HCT116 (cell line): ENCODE results near the gene RMND1. TPM values are rescaled to one million over a fixed set of nuclear protein-coding genes. Genes with fewer than 3 reads are reported as not detected.
A peak's percentile ranks its signal among the peaks of the same experiment; 100 is the strongest.

Experiments
- ATAC-seq: fragments of 200-7000 bp; cut with Tn5 transposase; 2 replicates; pipeline ENCODE4 v1.9.1; 2020; ENCODE audit warnings: mild to moderate bottlenecking, moderate library complexity
- BruUV-seq: library from RNA; stranded (reverse); fragments of 400-500 nt; replicated peaks from 2 replicates; lab custom pipeline; 2021; lab: Mats Ljungman, UMichigan
- CTCF ChIA-PET: fragments of 300-600 bp; sonication (Branson Sonifier 250); formaldehyde crosslinking; loops from one replicate; lab custom pipeline; 2021; ENCODE audit warnings: antibody characterized with exemption; lab: Charles Lee
- POLR2A ChIA-PET: fragments of 300-600, 350-600 bp; sonication (Branson Sonifier 250); formaldehyde crosslinking; loops from one replicate; lab custom pipeline; 2021; ENCODE audit warnings: antibody characterized with exemption; lab: Charles Lee
- RAD21 ChIA-PET, 2 experiments: fragments of 300-600 bp; sonication (Branson Sonifier 250); formaldehyde crosslinking; loops; one replicate each; lab custom pipeline; 2023; ENCODE audit warnings: low total read pairs in 2 of 2; ENCODE audit not compliant: uncharacterized antibody in 2 of 2, unreplicated experiment in 2 of 2, low non-redundant PET in 1 of 2; lab: Charles Lee
- DNase-seq: peaks from one replicate; pipeline ENCODE4 v3.0.0-alpha.2; 2010; ENCODE audit warnings: low read depth, low spot score
- H2AFZ ChIP-seq: fragments of 200-600 bp; shearing (Covaris generic), sonication (generic); 2 replicates; pipeline ENCODE4 v1.6.1; 2017; ENCODE audit warnings: low read depth, mixed run types, mixed read lengths, antibody characterized with exemption, low read length; ENCODE audit not compliant: poor library complexity, severe bottlenecking
- H3K27ac ChIP-seq: 2 replicates; pipeline ENCODE4 v1.5.1; 2012; ENCODE audit warnings: low read depth, low read length
- H3K27me3 ChIP-seq: fragments of 200-600 bp; sonication (generic); 2 replicates; pipeline ENCODE4 v1.6.1; 2016; ENCODE audit warnings: mixed run types, low read length, mixed read lengths; ENCODE audit not compliant: insufficient read depth
- H3K36me3 ChIP-seq, 2 experiments: fragments of 200-500 bp in 1 of 2; fragments of 200-600 bp in 1 of 2; sonication (Bioruptor generic) in 1 of 2; sonication (generic) in 1 of 2; 2 replicates each; pipeline versions ENCODE4 v1.5.1 to v1.6.1; 2014 to 2016; ENCODE audit warnings: low read length in 2 of 2, inconsistent platforms in 1 of 2, mixed read lengths in 1 of 2, mixed run types in 1 of 2; ENCODE audit not compliant: insufficient read depth in 2 of 2, control insufficient read depth in 1 of 2
- H3K4me1 ChIP-seq, 2 experiments: fragments of 200-600 bp in 1 of 2; sonication (generic) in 1 of 2; 2 replicates each; pipeline versions ENCODE4 v1.5.1 to v1.6.1; 2012 to 2017; ENCODE audit warnings: low read length in 2 of 2, inconsistent platforms in 1 of 2, mild to moderate bottlenecking in 1 of 2, mixed read lengths in 1 of 2, mixed run types in 1 of 2, moderate library complexity in 1 of 2; ENCODE audit not compliant: insufficient read depth in 2 of 2, control insufficient read depth in 1 of 2
- H3K4me2 ChIP-seq: fragments of 200-600 bp; sonication (generic); 2 replicates; pipeline ENCODE4 v1.6.1; 2017; ENCODE audit warnings: mixed run types, low read length, mixed read lengths
- H3K4me3 ChIP-seq, 2 experiments: fragments of 200-600 bp in 1 of 2; sonication (generic) in 1 of 2; replicated peaks in 1 of 2; 2 replicates each; pipeline ENCODE4 v1.5.1; 2011 to 2016; ENCODE audit warnings: low read length in 2 of 2, control low read depth in 1 of 2, low read depth in 1 of 2, mild to moderate bottlenecking in 1 of 2, mixed read lengths in 1 of 2, mixed run types in 1 of 2
- H3K79me2 ChIP-seq: fragments of 200-600 bp; sonication (generic); 2 replicates; pipeline ENCODE4 v1.6.1; 2017; ENCODE audit warnings: mild to moderate bottlenecking, mixed run types, low read length, moderate library complexity, mixed read lengths; ENCODE audit not compliant: insufficient read depth
- H3K9ac ChIP-seq: fragments of 200-600 bp; sonication (generic); 2 replicates; pipeline ENCODE4 v1.6.1; 2016; ENCODE audit warnings: low read length, mixed read lengths
- H3K9me2 ChIP-seq: fragments of 200-600 bp; sonication (generic), shearing (Covaris generic); 2 replicates; pipeline ENCODE4 v1.6.1; 2017; ENCODE audit warnings: mixed run types, mild to moderate bottlenecking, moderate library complexity; ENCODE audit not compliant: insufficient read depth
- H3K9me3 ChIP-seq, 2 experiments: fragments of 200-500 bp in 1 of 2; fragments of 200-600 bp in 1 of 2; sonication (Bioruptor generic) in 1 of 2; sonication (generic) in 1 of 2; 2 replicates each; pipeline ENCODE4 v1.6.1; 2014 to 2017; ENCODE audit warnings: low read length in 2 of 2, mixed read lengths in 2 of 2, inconsistent platforms in 1 of 2, low read depth in 1 of 2, mild to moderate bottlenecking in 1 of 2, mixed run types in 1 of 2, moderate library complexity in 1 of 2; ENCODE audit not compliant: control insufficient read depth in 1 of 2, insufficient read depth in 1 of 2
- H4K20me1 ChIP-seq: fragments of 200-600 bp; sonication (generic), shearing (Covaris generic); 2 replicates; pipeline ENCODE4 v1.6.1; 2017; ENCODE audit warnings: mixed run types, mild to moderate bottlenecking, moderate library complexity; ENCODE audit not compliant: insufficient read depth
- CBX3 ChIP-seq: IDR thresholded peaks from 2 replicates; pipeline ENCODE4 v1.6.1; 2012; ENCODE audit warnings: low read depth
- CTCF ChIP-seq, 3 experiments: fragments of 200-600 bp in 1 of 3; sonication (generic) in 1 of 3; IDR thresholded peaks in 2 of 3; conservative IDR thresholded peaks in 1 of 3; 2 replicates each; pipeline ENCODE4 v1.5.1; 2012 to 2017; ENCODE audit warnings: low read depth in 2 of 3, low read length in 2 of 3, antibody characterized with exemption in 1 of 3, borderline replicate concordance in 1 of 3, control low read depth in 1 of 3, mild to moderate bottlenecking in 1 of 3, mixed read lengths in 1 of 3, mixed run types in 1 of 3, moderate library complexity in 1 of 3; ENCODE audit not compliant: insufficient read depth in 1 of 3
- EGR1 ChIP-seq: IDR thresholded peaks from 2 replicates; pipeline ENCODE4 v1.6.1; 2012; ENCODE audit warnings: low read depth
- ELF1 ChIP-seq: IDR thresholded peaks from 2 replicates; pipeline ENCODE4 v1.6.1; 2012; ENCODE audit warnings: low read depth, borderline replicate concordance
- EZH2 ChIP-seq: fragments of 200-600 bp; sonication (generic); IDR thresholded peaks from 2 replicates; pipeline ENCODE4 v1.6.1; 2017; ENCODE audit warnings: antibody characterized with exemption, mixed run types
- EZH2phosphoT487 ChIP-seq: fragments of 200-600 bp; IDR thresholded peaks from 2 replicates; pipeline ENCODE4 v1.6.1; 2018; ENCODE audit warnings: antibody characterized with exemption, borderline replicate concordance
- FOSL1 ChIP-seq: IDR thresholded peaks from 2 replicates; pipeline ENCODE4 v1.6.1; 2012; ENCODE audit warnings: low read depth
- JUND ChIP-seq: IDR thresholded peaks from 2 replicates; pipeline ENCODE4 v1.6.1; 2012
- POLR2AphosphoS5 ChIP-seq: IDR thresholded peaks from 2 replicates; pipeline ENCODE4 v1.6.1; 2011; ENCODE audit warnings: mild to moderate bottlenecking, low read depth, low read length, moderate library complexity
- RAD21 ChIP-seq: IDR thresholded peaks from 2 replicates; pipeline ENCODE4 v1.6.1; 2012; ENCODE audit warnings: low read depth, mild to moderate bottlenecking
- SIN3A ChIP-seq: IDR thresholded peaks from 2 replicates; pipeline ENCODE4 v1.6.1; 2012; ENCODE audit warnings: low read depth
- SP1 ChIP-seq: IDR thresholded peaks from 2 replicates; pipeline ENCODE4 v1.6.1; 2012; ENCODE audit warnings: low read depth
- SRF ChIP-seq: IDR thresholded peaks from 2 replicates; pipeline ENCODE4 v1.6.1; 2012; ENCODE audit warnings: low read depth
- TCF7L2 ChIP-seq: IDR thresholded peaks from 2 replicates; pipeline ENCODE4 v1.7.0; 2011; ENCODE audit warnings: borderline replicate concordance, inconsistent platforms; ENCODE audit not compliant: insufficient read depth, insufficient read length; ENCODE audit errors: extremely low read depth
- YY1 ChIP-seq: IDR thresholded peaks from 2 replicates; pipeline ENCODE4 v1.6.1; 2011; ENCODE audit warnings: low read length, low read depth, moderate library complexity, mild to moderate bottlenecking; ENCODE audit not compliant: insufficient replicate concordance; ENCODE audit errors: extremely low read depth
- ZFX ChIP-seq: fragments of 450-650 bp; IDR thresholded peaks from 2 replicates; pipeline ENCODE4 v1.6.1; 2017
- intact Hi-C: fragments of 100-400 bp; cut with micrococcal nuclease; formaldehyde crosslinking; loops from 2 replicates; pipeline ENCODE4 v1.10.0; 2022
- total RNA-seq: library from RNA; stranded (reverse); gene quantifications from one replicate; pipeline ENCODE4 v1.2.1, GENCODE V29; 2021; ENCODE audit not compliant: unreplicated experiment
- TF ChIP-seq, protein P1 (sequence below): IDR thresholded peaks from 2 replicates; pipeline ENCODE4 v1.6.1; 2012
- TF ChIP-seq, protein P2 (sequence below): IDR thresholded peaks from 2 replicates; pipeline ENCODE4 v1.6.1; 2011; ENCODE audit warnings: mild to moderate bottlenecking, low read length, moderate library complexity; ENCODE audit not compliant: insufficient replicate concordance; ENCODE audit errors: extremely low read depth

The RMND1 gene
- total RNA-seq, 1 experiment from 2014 or later, result 28.0 TPM

DNA sequence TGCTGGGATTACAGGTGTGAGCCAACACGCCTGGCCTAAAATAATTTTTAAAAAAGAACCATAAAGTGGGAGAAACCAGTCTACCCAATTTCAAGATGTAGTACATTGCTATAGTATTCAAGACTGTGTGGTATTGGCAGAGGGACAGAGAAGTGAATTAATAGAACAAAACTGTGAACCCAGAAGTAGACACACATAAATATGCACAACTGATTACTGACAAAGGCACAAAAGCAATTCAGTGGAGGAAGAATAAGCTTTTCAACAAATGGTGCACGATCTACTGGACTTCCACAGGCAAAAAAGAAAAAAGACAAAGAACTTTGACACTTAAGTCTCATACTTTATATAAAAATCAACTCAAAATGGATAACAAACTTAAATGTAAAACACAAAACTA lies 76.1 kb downstream of the RMND1 start:
- DNase-seq, result no peak
- intact Hi-C loops, result no loop called here
- H3K4me2 ChIP-seq, result peak overlapping the region; percentile 76; the same call in 1 of the 2 replicates
- ATAC-seq, result no peak
- peaks cover 73% of the 10 kb centered on the region for H3K79me2 ChIP-seq
- H4K20me1 ChIP-seq, result no peaks in the 10 kb centered on the region
- no peaks in the 10 kb centered on the region for H3K27me3 ChIP-seq
- BruUV-seq, result no TSS peak
- H3K4me3 ChIP-seq, result no peak overlapping the region
- ChIA-PET POLR2A (interaction anchor here (2.5 kb wide), 1 partner anchor 14 kb away, joined by 8 read pairs; no protein-coding TSS in a partner anchor), CTCF (no interaction called here), RAD21 (no interaction called here)
- no peak for TF ChIP-seq TCF7L2
- no peak for TF ChIP-seq EZH2
- TF ChIP-seq SRF, result no peak
- TF ChIP-seq CTCF (IDR thresholded peaks at IDR 0.05 in 2 of 3, conservative IDR thresholded peaks at IDR 0.05 in 1 of 3; ENCODE audit: borderline replicate concordance in 1 of 3, insufficient read depth in 1 of 3, low read depth in 2 of 3, low read length in 2 of 3), result no peak
- TF ChIP-seq POLR2AphosphoS5, result no peak
- TF ChIP-seq ELF1, result no peak
- no peak for TF ChIP-seq CBX3
- no peak for TF ChIP-seq SIN3A
- TF ChIP-seq JUND, result no peak
- TF ChIP-seq ZFX, result no peak
- TF ChIP-seq RAD21, result no peak
- TF ChIP-seq, protein P1, sequence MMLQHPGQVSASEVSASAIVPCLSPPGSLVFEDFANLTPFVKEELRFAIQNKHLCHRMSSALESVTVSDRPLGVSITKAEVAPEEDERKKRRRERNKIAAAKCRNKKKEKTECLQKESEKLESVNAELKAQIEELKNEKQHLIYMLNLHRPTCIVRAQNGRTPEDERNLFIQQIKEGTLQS, result no peak
- no peak for TF ChIP-seq EZH2phosphoT487
- TF ChIP-seq EGR1, result no peak
- TF ChIP-seq SP1, result no peak
- TF ChIP-seq FOSL1, result no peak
- TF ChIP-seq, protein P2, sequence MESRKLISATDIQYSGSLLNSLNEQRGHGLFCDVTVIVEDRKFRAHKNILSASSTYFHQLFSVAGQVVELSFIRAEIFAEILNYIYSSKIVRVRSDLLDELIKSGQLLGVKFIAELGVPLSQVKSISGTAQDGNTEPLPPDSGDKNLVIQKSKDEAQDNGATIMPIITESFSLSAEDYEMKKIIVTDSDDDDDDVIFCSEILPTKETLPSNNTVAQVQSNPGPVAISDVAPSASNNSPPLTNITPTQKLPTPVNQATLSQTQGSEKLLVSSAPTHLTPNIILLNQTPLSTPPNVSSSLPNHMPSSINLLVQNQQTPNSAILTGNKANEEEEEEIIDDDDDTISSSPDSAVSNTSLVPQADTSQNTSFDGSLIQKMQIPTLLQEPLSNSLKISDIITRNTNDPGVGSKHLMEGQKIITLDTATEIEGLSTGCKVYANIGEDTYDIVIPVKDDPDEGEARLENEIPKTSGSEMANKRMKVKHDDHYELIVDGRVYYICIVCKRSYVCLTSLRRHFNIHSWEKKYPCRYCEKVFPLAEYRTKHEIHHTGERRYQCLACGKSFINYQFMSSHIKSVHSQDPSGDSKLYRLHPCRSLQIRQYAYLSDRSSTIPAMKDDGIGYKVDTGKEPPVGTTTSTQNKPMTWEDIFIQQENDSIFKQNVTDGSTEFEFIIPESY, result no peak
- TF ChIP-seq YY1, result no peak
- no peaks in the 10 kb centered on the region for H3K9me2 ChIP-seq
- H2AFZ ChIP-seq, result no peak overlapping the region
- H3K9me3 ChIP-seq, result no peaks in the 10 kb centered on the region
- H3K9ac ChIP-seq, result no peak overlapping the region
- H3K4me1 ChIP-seq, result peaks cover 21 to 34% of the 10 kb centered on the region in 2 experiments
- no peak overlapping the region for H3K27ac ChIP-seq
- peaks cover 0 to 9% of the 10 kb centered on the region in 2 experiments; a peak in 1 of 4 replicates for H3K36me3 ChIP-seq
